ENCODE measurements around the gene PLCD4. TPM values are rescaled to one million over a fixed set of nuclear protein-coding genes. Genes with fewer than 3 reads are reported as not detected.

PLCD4 gene
- total RNA-seq = 0.67 and 0.89 TPM in 2 replicates

DNA sequence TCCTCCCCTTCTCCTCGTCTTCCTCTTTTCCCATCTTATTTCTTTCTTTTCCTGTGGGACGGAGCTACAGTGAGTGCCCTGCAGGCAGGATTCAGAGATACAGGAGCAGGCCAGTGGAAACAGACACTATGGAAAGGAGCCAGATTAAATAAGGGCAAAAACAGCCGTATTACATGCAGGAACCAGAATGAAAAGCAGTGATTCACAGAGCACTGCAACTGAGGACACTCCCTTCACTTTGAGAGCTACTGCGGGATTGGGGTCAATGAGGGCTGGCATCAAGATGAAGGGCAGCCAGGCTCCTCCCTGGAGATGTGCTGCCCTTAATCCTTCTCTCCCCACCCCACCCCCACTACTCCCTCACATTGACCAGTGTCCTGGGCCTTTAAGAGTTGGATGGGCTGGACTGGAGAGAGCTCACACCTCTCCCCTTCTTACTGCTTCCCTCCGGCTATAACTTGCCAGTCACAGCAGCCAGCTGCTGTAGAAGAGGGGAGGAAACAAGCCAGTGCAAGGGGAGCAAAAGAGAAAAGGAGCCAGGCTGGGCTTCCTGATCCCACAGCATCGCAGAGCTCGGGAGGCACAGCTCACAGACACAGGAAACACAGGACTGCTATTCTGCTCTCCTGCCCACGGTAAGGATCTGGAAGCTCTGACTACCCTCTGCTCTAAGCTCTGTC lies at the start of gene PLCD4:
PLCD4 (plus strand) TSS at position 464 of the 680 bp plus-strand sequence. CDS start 7,841 bp downstream, outside the sequence.

DNA sequence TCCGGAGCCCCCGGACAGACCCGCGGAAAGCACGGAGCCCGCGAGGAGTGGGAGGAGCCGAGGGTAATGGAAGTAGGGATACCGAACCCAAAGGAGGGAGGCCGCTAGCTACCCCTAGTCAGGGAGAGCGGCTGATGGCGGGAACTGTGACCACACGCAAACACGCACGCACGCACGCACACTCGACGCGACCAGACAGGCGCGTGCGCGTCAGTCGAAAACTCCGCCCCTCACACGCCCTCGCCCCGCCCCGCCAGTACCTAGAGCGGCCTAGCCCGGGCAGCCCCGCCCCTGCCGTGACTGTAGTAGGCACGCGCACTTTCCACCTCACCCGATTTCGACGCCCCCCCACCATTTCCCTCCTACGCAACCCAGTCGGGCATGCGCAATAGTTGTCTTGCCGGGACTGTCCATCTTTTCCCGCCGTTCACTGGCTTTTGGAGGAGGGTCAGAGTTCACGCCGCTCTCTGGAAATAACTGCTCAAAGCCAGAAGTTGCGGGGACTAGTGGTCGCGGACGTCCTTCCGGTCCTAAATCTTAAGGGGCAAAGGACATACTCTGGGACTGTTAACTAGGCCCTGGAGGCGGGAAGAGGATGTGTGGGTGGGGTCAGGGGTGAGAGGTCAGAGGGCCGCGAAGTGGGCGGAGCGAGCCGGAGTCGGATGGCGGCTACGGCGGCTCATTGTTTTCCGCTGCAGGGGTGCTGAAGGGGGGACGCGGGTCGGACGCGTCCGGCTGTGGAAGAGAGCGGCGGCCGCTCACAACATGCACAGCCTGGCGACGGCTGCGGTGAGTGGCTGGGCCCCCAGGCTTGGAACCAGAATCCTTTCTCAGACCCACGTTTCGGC lies 39.3 kb upstream of the PLCD4 start, which contains the start of the genes CNOT9 and USP37:
CNOT9 (plus strand) TSS at position 650 of the 848 bp plus-strand sequence; CDS start at position 766, 116 bp downstream.
USP37 (minus strand) TSS at position 162 of the 848 bp plus-strand sequence. CDS start 9,698 bp downstream, outside the sequence.

DNA sequence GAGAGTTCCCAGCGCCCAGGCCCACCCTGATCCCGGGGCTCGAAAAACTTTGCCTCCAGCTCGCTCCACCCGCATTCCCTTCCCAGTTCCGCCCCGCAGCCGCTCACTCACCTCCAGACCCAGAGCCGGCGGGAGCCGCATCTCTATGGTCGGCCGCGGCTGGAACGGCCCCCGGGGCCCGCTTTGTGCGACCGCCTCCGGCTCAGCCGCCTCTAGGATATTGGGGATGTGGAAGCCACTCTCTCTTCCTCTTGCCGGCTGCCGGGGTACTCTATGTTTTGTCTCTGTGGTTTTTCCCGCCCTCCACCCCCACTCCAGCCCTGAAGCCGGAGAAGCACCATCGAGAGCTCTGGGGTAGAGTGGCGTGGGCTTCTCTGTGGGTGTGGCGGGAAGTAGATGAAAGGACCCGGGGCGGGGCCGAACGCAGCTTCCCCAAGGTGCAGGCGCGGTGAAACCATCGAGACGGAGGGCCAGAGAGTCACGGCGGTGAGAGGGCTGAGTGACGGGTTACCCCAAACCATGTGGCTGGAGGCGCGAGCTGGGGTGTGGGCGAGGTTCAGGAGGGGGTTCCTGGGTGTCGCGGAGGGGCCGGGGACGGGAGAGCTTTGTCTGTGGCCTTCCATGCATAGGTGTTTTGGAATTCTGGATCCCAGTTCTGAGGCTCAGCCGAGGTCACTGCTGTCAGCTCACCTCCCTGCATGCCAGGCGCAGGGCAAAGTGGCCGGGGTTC lies 51.7 kb downstream of the PLCD4 start, which contains the start of the genes BCS1L and ZNF142:
BCS1L (plus strand) TSS at position 426 of the 730 bp plus-strand sequence. CDS start 1,305 bp downstream, outside the sequence.
ZNF142 (minus strand) TSS at position 366 of the 730 bp plus-strand sequence. CDS start 3,194 bp downstream, outside the sequence.

DNA sequence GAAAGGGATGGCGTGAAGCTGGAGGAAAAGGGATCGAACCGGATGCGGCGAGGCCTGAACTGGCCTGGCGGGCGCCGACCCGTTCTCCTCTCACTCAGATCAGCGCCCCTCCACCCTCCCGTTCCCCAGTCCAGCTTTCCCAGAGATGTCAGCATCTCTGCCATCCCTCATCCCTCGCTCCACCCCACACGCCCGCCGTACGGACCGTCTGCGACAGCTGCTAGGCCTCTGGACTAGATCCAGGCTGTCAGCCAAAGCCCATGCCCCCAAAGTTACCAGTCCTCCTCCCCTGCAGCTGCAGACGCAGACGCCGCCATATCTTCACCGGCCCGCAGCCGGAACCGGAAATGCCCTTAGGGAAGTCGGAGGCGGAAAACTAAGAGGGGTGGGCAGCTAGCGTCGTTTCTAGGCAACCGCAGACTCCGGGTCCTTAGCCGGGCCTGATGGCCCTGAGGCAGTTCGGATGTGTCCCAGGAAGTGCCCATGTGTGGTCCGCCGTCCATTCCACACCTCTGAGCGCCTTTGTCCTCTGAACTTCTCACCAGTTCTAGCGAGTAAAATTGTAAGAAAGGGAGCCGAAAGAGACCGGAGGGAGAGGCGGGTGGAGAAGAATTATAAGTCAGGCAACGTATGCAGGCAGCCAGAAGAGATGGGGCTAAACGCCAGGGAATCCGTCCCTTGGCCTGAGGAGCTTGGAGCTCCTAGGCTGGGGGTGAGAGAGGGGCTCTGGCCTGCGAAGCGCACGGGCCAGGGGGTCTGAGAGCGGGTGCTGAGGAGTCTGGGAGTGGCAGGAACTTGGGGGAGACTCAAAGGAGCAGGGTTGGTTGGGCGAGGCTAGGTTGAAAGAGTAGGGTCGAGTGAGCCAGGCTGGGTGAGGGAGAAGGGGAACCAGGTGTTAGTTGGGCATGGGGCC lies 64.2 kb downstream of the PLCD4 start, which contains the start of the genes RNF25 and STK36:
RNF25 (minus strand) TSS at position 349 of the 913 bp plus-strand sequence; CDS start at position 317, 32 bp downstream.
STK36 (plus strand) TSS at position 433 of the 913 bp plus-strand sequence. CDS start 744 bp downstream, outside the sequence.

Other genes starting within 250 kb of the PLCD4 start
- gene SLC11A1, start 225.6 kb upstream of the PLCD4 start, total RNA-seq = under 0.01 and 0.30 TPM in 2 replicates
- gene CTDSP1, start 208.0 kb upstream of the PLCD4 start, total RNA-seq = 64.7 and 70.5 TPM in 2 replicates
- not detected in 2 replicates for gene VIL1, start 188.8 kb upstream of the PLCD4 start, total RNA-seq
- 4.4 and 5.4 TPM in 2 replicates for gene USP37, start 39.5 kb upstream of the PLCD4 start, total RNA-seq
- gene CNOT9, start 39.1 kb upstream of the PLCD4 start, total RNA-seq = 66.4 and 68.4 TPM in 2 replicates
- gene ZNF142, start 51.7 kb downstream of the PLCD4 start, total RNA-seq = 11.1 and 11.9 TPM in 2 replicates
- 48.6 and 53.8 TPM in 2 replicates for gene BCS1L, start 51.8 kb downstream of the PLCD4 start, total RNA-seq
- gene RNF25, start 64.1 kb downstream of the PLCD4 start, total RNA-seq = 21.7 and 32.4 TPM in 2 replicates
- gene STK36, start 64.2 kb downstream of the PLCD4 start, total RNA-seq = 11.4 and 14.1 TPM in 2 replicates
- gene TTLL4, start 102.9 kb downstream of the PLCD4 start, total RNA-seq = 10.3 and 10.8 TPM in 2 replicates
- gene CYP27A1, start 174.2 kb downstream of the PLCD4 start, total RNA-seq = 14.6 and 15.9 TPM in 2 replicates
- not detected in 2 replicates for gene PRKAG3, start 223.9 kb downstream of the PLCD4 start, total RNA-seq

All from bronchus fibroblast of lung (primary cell).